Stimulated activated CD8-positive, alpha-beta memory T cell treated with anti-CD3 and anti-CD28 coated beads, Interleukin-2, amount 100 ng/mL, for 1 hour (primary cell): Measurements from ENCODE around the gene CPAMD8.
"Not testable (repeated sequence)": the region's sequence is repeated elsewhere in the genome, so short reads cannot be mapped to it uniquely, and the experiment has no call there.

Experiments
- DNase-seq, 2 donors: peaks; one replicate each; pipeline ENCODE4 v3.0.0-alpha.2; 2020; ENCODE audit warnings: low read depth in 2 of 2

The CPAMD8 gene

GRCh38 chr19:16874978-16875299 lies 151.7 kb downstream of the CPAMD8 start:
- not testable (repeated sequence) for DNase-seq

- no peak for DNase-seq
Observed at GRCh38 chr19:16874250-16874977, 152.2 kb downstream of the CPAMD8 start.

GRCh38 chr19:16873594-16873993 lies 153.0 kb downstream of the CPAMD8 start:
- DNase-seq = no peak

- no peak for DNase-seq
Observed at GRCh38 chr19:16872728-16873127, 153.9 kb downstream of the CPAMD8 start.

GRCh38 chr19:16871871-16872270 lies 154.7 kb downstream of the CPAMD8 start:
- no peak for DNase-seq

GRCh38 chr19:16869331-16869972 lies 157.2 kb downstream of the CPAMD8 start:
- no peak for DNase-seq

- no peak for DNase-seq
Observed at GRCh38 chr19:16868423-16869130, 158.0 kb downstream of the CPAMD8 start.

- no peak for DNase-seq
Observed at GRCh38 chr19:16867211-16867610, 159.4 kb downstream of the CPAMD8 start.

GRCh38 chr19:16862826-16863415 lies 163.7 kb downstream of the CPAMD8 start:
- DNase-seq = no peak

- DNase-seq = no peak
Observed at GRCh38 chr19:16861834-16862233, 164.8 kb downstream of the CPAMD8 start.

- no peak for DNase-seq
Observed at GRCh38 chr19:16861011-16861410, 165.6 kb downstream of the CPAMD8 start.

GRCh38 chr19:16860118-16860517 lies 166.5 kb downstream of the CPAMD8 start:
- no peak for DNase-seq

- DNase-seq = no peak
Observed at GRCh38 chr19:16859626-16860025, 167.0 kb downstream of the CPAMD8 start.

GRCh38 chr19:16856091-16856490 lies 170.5 kb downstream of the CPAMD8 start:
- no peak for DNase-seq

- DNase-seq = no peak
Observed at GRCh38 chr19:16853066-16853465, 173.5 kb downstream of the CPAMD8 start.

GRCh38 chr19:16851031-16851712 lies 175.4 kb downstream of the CPAMD8 start:
- no peak for DNase-seq

- no peak for DNase-seq
Observed at GRCh38 chr19:16850133-16850532, 176.5 kb downstream of the CPAMD8 start.

- DNase-seq = no peak
Observed at GRCh38 chr19:16849168-16849567, 177.4 kb downstream of the CPAMD8 start.

- DNase-seq = no peak
Observed at GRCh38 chr19:16847430-16847829, 179.2 kb downstream of the CPAMD8 start.

- DNase-seq = no peak
Observed at GRCh38 chr19:16846901-16847300, 179.7 kb downstream of the CPAMD8 start.
